HepG2 (cell line): Measurements from ENCODE around the gene STK17A. TPM values are rescaled to one million over a fixed set of nuclear protein-coding genes. Genes with fewer than 3 reads are reported as not detected.
"Not testable (repeated sequence)": the region's sequence is repeated elsewhere in the genome, so short reads cannot be mapped to it uniquely, and the experiment has no call there.

ENCODE experiments used
- ATAC-seq: fragments of 200-7000 bp; cut with Tn5 transposase; 3 replicates; pipeline ENCODE4 v1.9.1; 2020; ENCODE audit warnings: mild to moderate bottlenecking, moderate library complexity
- BruUV-seq: library from RNA; stranded (reverse); fragments of 400-500 nt; replicated peaks from 2 replicates; lab custom pipeline; 2021; lab: Mats Ljungman, UMichigan
- CTCF ChIA-PET: fragments of 300-600 bp; formaldehyde crosslinking; extraction: SDS; loops from one replicate; lab custom pipeline; 2021; ENCODE audit warnings: low total read pairs, inconsistent platforms, low intra/inter-chr PET ratio; lab: Yijun Ruan, JAX
- POLR2A ChIA-PET: fragments of 350-600 bp; sonication (Branson Sonifier 250); formaldehyde crosslinking; loops from one replicate; lab custom pipeline; 2020; ENCODE audit warnings: antibody characterized with exemption, inconsistent platforms; lab: Yijun Ruan, JAX
- DNase-seq: peaks from one replicate; pipeline ENCODE4 v3.0.0-alpha.2; 2015; ENCODE audit warnings: low spot score
- FAIRE-seq: peaks from 3 replicates; lab custom pipeline; 2011; peaks lifted over from hg19 to GRCh38; lab: Jason Lieb, UNC
- H2AFZ ChIP-seq: one replicate; pipeline ENCODE4 v1.6.1; 2011; ENCODE audit warnings: low read length, inconsistent platforms
- H3K27ac ChIP-seq: fragments of 300-600 bp; 3 replicates; pipeline ENCODE4 v1.8.0; 2011; ENCODE audit warnings: mixed run types, mild to moderate bottlenecking, mixed read lengths, low read length, inconsistent platforms; ENCODE audit not compliant: insufficient read depth; ENCODE audit errors: extremely low read length
- H3K27me3 ChIP-seq, 2 experiments: fragments of 200-600 bp in 1 of 2; 2 replicates in 1 of 2; 3 replicates in 1 of 2; pipeline versions ENCODE4 v1.6.0 to v1.8.0; 2011; ENCODE audit warnings: low read length in 2 of 2, mild to moderate bottlenecking in 2 of 2, moderate library complexity in 2 of 2, inconsistent platforms in 1 of 2; ENCODE audit not compliant: insufficient read depth in 2 of 2, control insufficient read depth in 1 of 2
- H3K36me3 ChIP-seq, 2 experiments: fragments of 200-600 bp in 1 of 2; replicated peaks in 1 of 2; 2 replicates in 1 of 2; 3 replicates in 1 of 2; pipeline versions ENCODE4 v1.5.1 to v1.8.0; 2011; ENCODE audit warnings: low read length in 2 of 2, inconsistent platforms in 1 of 2; ENCODE audit not compliant: insufficient read depth in 2 of 2, control insufficient read depth in 1 of 2
- H3K4me1 ChIP-seq: 2 replicates; pipeline ENCODE4 v1.5.1; 2012; ENCODE audit warnings: low read length, inconsistent platforms; ENCODE audit not compliant: insufficient read depth
- H3K4me2 ChIP-seq: 2 replicates; pipeline ENCODE4 v1.6.0; 2011; ENCODE audit warnings: low read depth, low read length, inconsistent platforms
- H3K4me3 ChIP-seq, 3 experiments: fragments of 200-600 bp in 1 of 3; sonication (generic), shearing (Covaris generic) in 1 of 3; replicated peaks in 1 of 3; 2 replicates each; pipeline ENCODE4 v1.5.1; 2011 to 2016; ENCODE audit warnings: low read length in 3 of 3, inconsistent platforms in 2 of 3, low read depth in 2 of 3, mild to moderate bottlenecking in 2 of 3, control low read depth in 1 of 3, mixed read lengths in 1 of 3; ENCODE audit not compliant: insufficient read depth in 1 of 3
- H3K79me2 ChIP-seq: one replicate; pipeline ENCODE4 v1.6.1; 2011; ENCODE audit warnings: low read length, inconsistent platforms; ENCODE audit not compliant: insufficient read depth
- H3K9ac ChIP-seq: 2 replicates; pipeline ENCODE4 v1.6.0; 2011; ENCODE audit warnings: mild to moderate bottlenecking, low read depth, low read length, inconsistent platforms; ENCODE audit not compliant: insufficient read depth
- H3K9me3 ChIP-seq: 2 replicates; pipeline ENCODE4 v1.5.1; 2012; ENCODE audit warnings: mild to moderate bottlenecking, low read length
- H4K20me1 ChIP-seq: 2 replicates; pipeline ENCODE4 v1.6.0; 2011; ENCODE audit warnings: inconsistent platforms, mild to moderate bottlenecking, low read length, moderate library complexity; ENCODE audit not compliant: insufficient read depth
- BHLHE40 ChIP-seq: IDR thresholded peaks from 2 replicates; pipeline ENCODE4 v1.6.1; 2011; ENCODE audit warnings: low read length, improper control_type of control experiment
- FOXA1 ChIP-seq, 2 experiments: fragments of 450-650 bp in 1 of 2; sonication (generic) in 1 of 2; formaldehyde crosslinking in 1 of 2; IDR thresholded peaks; 2 replicates each; pipeline versions ENCODE4 v1.4.0 to v1.6.1; 2016 to 2020; ENCODE audit warnings: missing genetic modification reagents in 1 of 2
- NFE2 ChIP-seq: sonication (generic); formaldehyde crosslinking; IDR thresholded peaks from 2 replicates; pipeline ENCODE4 v1.4.0; 2020; ENCODE audit warnings: missing genetic modification reagents
- NFE2L2 ChIP-seq: fragments of 150-350 bp; IDR thresholded peaks from 2 replicates; pipeline ENCODE4 v1.6.1; 2014; ENCODE audit warnings: low read length
- NKX3-1 ChIP-seq: sonication (generic); formaldehyde crosslinking; IDR thresholded peaks from 2 replicates; pipeline ENCODE4 v1.5.0; 2020; ENCODE audit warnings: missing genetic modification reagents
- PRPF4 ChIP-seq: fragments of 200-400 bp; formaldehyde crosslinking; IDR thresholded peaks from 2 replicates; pipeline ENCODE4 v1.6.1; 2016; ENCODE audit warnings: low read length, low read depth; ENCODE audit not compliant: poor library complexity, severe bottlenecking
- RCOR2 ChIP-seq: IDR thresholded peaks from 2 replicates; pipeline ENCODE4 v1.6.1; 2016; ENCODE audit warnings: missing biosample characterization, missing genetic modification reagents
- SRSF9 ChIP-seq: fragments of 200-400 bp; formaldehyde crosslinking; IDR thresholded peaks from 2 replicates; pipeline ENCODE4 v1.6.1; 2018; ENCODE audit warnings: borderline replicate concordance, mild to moderate bottlenecking, low read depth, low read length; ENCODE audit not compliant: insufficient read depth, poor library complexity, severe bottlenecking
- THYN1 ChIP-seq: sonication (generic); formaldehyde crosslinking; IDR thresholded peaks from 2 replicates; pipeline ENCODE4 v1.8.1; 2023; ENCODE audit warnings: low read depth, mild to moderate bottlenecking, moderate library complexity, missing genetic modification reagents, borderline replicate concordance
- ZNF232 ChIP-seq: sonication (generic); formaldehyde crosslinking; IDR thresholded peaks from 2 replicates; pipeline ENCODE4 v1.4.0; 2020; ENCODE audit warnings: missing genetic modification reagents, borderline replicate concordance
- ZNF260 ChIP-seq: sonication (generic); formaldehyde crosslinking; IDR thresholded peaks from 2 replicates; pipeline ENCODE4 v1.4.0; 2020; ENCODE audit warnings: missing genetic modification reagents, low read depth, mild to moderate bottlenecking, borderline replicate concordance
- ZNF501 ChIP-seq: sonication (generic); formaldehyde crosslinking; IDR thresholded peaks from 2 replicates; pipeline ENCODE4 v1.5.1; 2020; ENCODE audit warnings: mild to moderate bottlenecking, moderate library complexity, missing genetic modification reagents
- ZNF546 ChIP-seq: sonication (generic); formaldehyde crosslinking; conservative IDR thresholded peaks from 2 replicates; pipeline ENCODE4 v1.8.1; 2023; ENCODE audit warnings: mild to moderate bottlenecking, missing genetic modification reagents
- ZNF616 ChIP-seq: sonication (generic); formaldehyde crosslinking; IDR thresholded peaks from 2 replicates; pipeline ENCODE4 v1.5.0; 2020; ENCODE audit warnings: low read depth, mild to moderate bottlenecking, missing genetic modification reagents
- ZNF772 ChIP-seq: sonication (generic); formaldehyde crosslinking; IDR thresholded peaks from 2 replicates; pipeline ENCODE4 v1.5.0; 2020; ENCODE audit warnings: mild to moderate bottlenecking, missing genetic modification reagents
- ZNF784 ChIP-seq: sonication (generic); formaldehyde crosslinking; IDR thresholded peaks from 2 replicates; pipeline ENCODE4 v1.5.1; 2020; ENCODE audit warnings: missing genetic modification reagents, mild to moderate bottlenecking, borderline replicate concordance
- WGBS: methylation state at CpG from one replicate; pipeline ENCODE4 v1.1.6; 2017; ENCODE audit warnings: low lambda C conversion rate; 5-methylcytosine and 5-hydroxymethylcytosine counted together
- in situ Hi-C: cut with HindIII; loops from 2 replicates; pipeline ENCODE4 v1.10.0; 2017; ENCODE audit warnings: low pct_unique_long_range_greater_than_20kb; ENCODE audit not compliant: extremely low pct_ligation_motif_present
- intact Hi-C: fragments of 100-400 bp; cut with micrococcal nuclease; formaldehyde crosslinking; loops from one replicate; pipeline ENCODE4 v1.10.0; 2022; ENCODE audit not compliant: unreplicated experiment
- polyA plus RNA-seq, 8 experiments: library from polyadenylated mRNA; depleted of rRNA in 3 of 8; stranded (reverse) in 7 of 8; unstranded in 1 of 8; fragments of >200 nt; fragmentation: Illumina TruSeq in 4 of 8; extraction: Trizol in 4 of 8; gene quantifications; 2 replicates each; pipeline versions ENCODE4 v1.2.1 to v1.2.3, GENCODE V29; 2011 to 2016; ENCODE audit warnings: low read depth in 4 of 8, missing spikeins in 1 of 8, mixed read lengths in 1 of 8; ENCODE audit not compliant: insufficient read depth in 1 of 8
- total RNA-seq, 5 experiments: library from RNA; depleted of rRNA; stranded (reverse); fragments of >200 nt; fragmentation: Illumina TruSeq; extraction: Trizol; gene quantifications; 2 replicates each; pipeline ENCODE4 v1.2.3, GENCODE V29; 2016; ENCODE audit warnings: low read depth in 1 of 5
- TF ChIP-seq, protein P1 (sequence below): sonication (generic); formaldehyde crosslinking; conservative IDR thresholded peaks from 2 replicates; pipeline ENCODE4 v1.8.0; 2022; ENCODE audit warnings: missing genetic modification reagents

The STK17A gene
- total and polyA plus RNA-seq, 2 of the 13 experiments (the other 11 are each of a cell fraction or from before 2014, with no cell fraction given): 18.6 to 24.3 TPM

- CTCF ChIA-PET, H3K9ac ChIP-seq, H3K4me2 ChIP-seq, H3K36me3 ChIP-seq, FAIRE-seq, intact Hi-C loops, H2AFZ ChIP-seq, H4K20me1 ChIP-seq, H3K9me3 ChIP-seq, H3K27ac ChIP-seq, ATAC-seq, H3K27me3 ChIP-seq, BruUV-seq, H3K4me3 ChIP-seq, DNase-seq, H3K79me2 ChIP-seq, in situ Hi-C loops: not testable (repeated sequence)
- WGBS: 86% methylated on average over 2 of the region's 2 CpGs
- H3K4me1 ChIP-seq: peaks cover 13% of the 10 kb centered on the region
- POLR2A ChIA-PET: interaction anchor here (1.8 kb wide), 1 partner anchor 9 kb away, joined by 9 read pairs; the partner anchor contains the start of gene STK17A
These were observed 9.1 kb upstream of the STK17A start for GRCh38 chr7:43573832-43574231.

DNA sequence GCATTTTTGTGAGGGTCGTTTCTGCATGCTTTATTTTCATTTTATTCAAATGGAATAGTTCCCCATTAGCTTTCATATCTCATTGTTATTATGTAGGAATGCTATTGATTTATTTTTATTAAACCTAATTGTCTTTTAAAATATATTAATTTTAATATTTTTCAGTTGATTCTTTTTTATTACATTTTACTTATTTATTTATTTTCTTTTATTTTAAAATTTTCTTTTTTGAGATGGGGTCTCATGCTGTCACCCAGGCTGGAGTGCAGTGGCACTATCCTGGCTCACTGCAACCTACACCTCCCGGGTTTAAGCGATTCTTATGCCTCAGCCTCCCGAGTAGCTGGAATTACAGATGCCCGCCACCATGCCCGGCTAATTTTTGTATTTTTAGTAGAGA is 7.4 kb upstream of the STK17A start:
- in situ Hi-C loops: no loop called here
- no TSS peak for BruUV-seq
- 76% methylated on average over 6 of the region's 6 CpGs for WGBS
- Histone ChIP-seq H4K20me1 (no peaks in the 10 kb centered on the region), H3K36me3 (no peaks in the 10 kb centered on the region), H3K4me2 (no peak overlapping the region), H3K27ac (no peak overlapping the region), H3K4me1 (peaks cover 13% of the 10 kb centered on the region), H2AFZ (no peak overlapping the region), H3K9me3 (no peaks in the 10 kb centered on the region), H3K4me3 (no peak overlapping the region), H3K9ac (no peak overlapping the region), H3K79me2 (no peaks in the 10 kb centered on the region), H3K27me3 (no peaks in the 10 kb centered on the region)
- no peak for ATAC-seq
- intact Hi-C loops: no loop called here
- no peak for DNase-seq
- POLR2A ChIA-PET: no interaction called here
- CTCF ChIA-PET: no interaction called here
- FAIRE-seq: no peak
- TF ChIP-seq PRPF4 (no peak), BHLHE40 (no peak), FOXA1 (IDR thresholded peaks at IDR 0.05) (no peak), FOXA1 (CRISPR knock-in tag; IDR thresholded peaks at IDR 0.05) (no peak), THYN1 (CRISPR knock-in tag) (no peak), NFE2 (CRISPR knock-in tag) (no peak), ZNF546 (CRISPR knock-in tag) (no peak), ZNF772 (CRISPR knock-in tag) (no peak), NKX3-1 (CRISPR knock-in tag) (no peak), ZNF616 (CRISPR knock-in tag) (no peak), SRSF9 (no peak), ZNF501 (no peak), NFE2L2 (no peak), ZNF232 (CRISPR knock-in tag) (no peak), RCOR2 (CRISPR knock-in tag) (no peak), ZNF260 (CRISPR knock-in tag) (no peak), ZNF784 (CRISPR knock-in tag) (no peak)
- TF ChIP-seq, protein P1, sequence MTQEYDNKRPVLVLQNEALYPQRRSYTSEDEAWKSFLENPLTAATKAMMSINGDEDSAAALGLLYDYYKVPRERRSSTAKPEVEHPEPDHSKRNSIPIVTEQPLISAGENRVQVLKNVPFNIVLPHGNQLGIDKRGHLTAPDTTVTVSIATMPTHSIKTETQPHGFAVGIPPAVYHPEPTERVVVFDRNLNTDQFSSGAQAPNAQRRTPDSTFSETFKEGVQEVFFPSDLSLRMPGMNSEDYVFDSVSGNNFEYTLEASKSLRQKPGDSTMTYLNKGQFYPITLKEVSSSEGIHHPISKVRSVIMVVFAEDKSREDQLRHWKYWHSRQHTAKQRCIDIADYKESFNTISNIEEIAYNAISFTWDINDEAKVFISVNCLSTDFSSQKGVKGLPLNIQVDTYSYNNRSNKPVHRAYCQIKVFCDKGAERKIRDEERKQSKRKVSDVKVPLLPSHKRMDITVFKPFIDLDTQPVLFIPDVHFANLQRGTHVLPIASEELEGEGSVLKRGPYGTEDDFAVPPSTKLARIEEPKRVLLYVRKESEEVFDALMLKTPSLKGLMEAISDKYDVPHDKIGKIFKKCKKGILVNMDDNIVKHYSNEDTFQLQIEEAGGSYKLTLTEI: no peak
